CD1c-positive myeloid dendritic cell (primary cell): ENCODE data around the gene TTF1.
"Not testable (repeated sequence)": the region's sequence is repeated elsewhere in the genome, so short reads cannot be mapped to it uniquely, and the experiment has no call there.

Experiments
- DNase-seq: peaks from one replicate; pipeline ENCODE4 v3.0.0-alpha.2; 2016; ENCODE audit errors: extremely low spot score

The TTF1 gene

GRCh38 chr9:132411091-132411508 is 4.5 kb upstream of the TTF1 start:
- peak; percentile 50 for DNase-seq

GRCh38 chr9:132410642-132411041 is 4.0 kb upstream of the TTF1 start:
- no peak for DNase-seq

- peak; percentile 58 for DNase-seq
Observed at GRCh38 chr9:132409828-132410528, 3.3 kb upstream of the TTF1 start, which contains the start of gene CFAP77. Gene CFAP77 (plus strand): TSS chr9:132410211. CDS start chr9:132410272, 61 bp downstream.

GRCh38 chr9:132408521-132408920 is 1.9 kb upstream of the TTF1 start:
- DNase-seq, result no peak

- DNase-seq, result no peak
Observed at GRCh38 chr9:132407196-132407595, 556 bp upstream of the TTF1 start.

GRCh38 chr9:132404228-132404881 is 2.3 kb downstream of the TTF1 start:
- no peak for DNase-seq

GRCh38 chr9:132401824-132402223 is 4.8 kb downstream of the TTF1 start:
- no peak for DNase-seq

GRCh38 chr9:132395560-132395959 is 11.1 kb downstream of the TTF1 start:
- DNase-seq, result no peak

GRCh38 chr9:132391449-132391848 is 15.2 kb downstream of the TTF1 start:
- no peak for DNase-seq

GRCh38 chr9:132390966-132391365 is 15.7 kb downstream of the TTF1 start:
- DNase-seq, result no peak

- no peak for DNase-seq
Observed at GRCh38 chr9:132387133-132387532, 19.5 kb downstream of the TTF1 start.

- DNase-seq, result no peak
Observed at GRCh38 chr9:132384376-132384775, 22.3 kb downstream of the TTF1 start.

GRCh38 chr9:132383462-132383883 is 23.2 kb downstream of the TTF1 start:
- DNase-seq, result peak; percentile 7

GRCh38 chr9:132381966-132382541 is 24.6 kb downstream of the TTF1 start:
- peak; percentile 70 for DNase-seq

- not testable (repeated sequence) for DNase-seq
Observed at GRCh38 chr9:132378416-132378815, 28.2 kb downstream of the TTF1 start.

GRCh38 chr9:132377769-132378168 is 28.9 kb downstream of the TTF1 start:
- DNase-seq, result not testable (repeated sequence)

- peak; percentile 75 for DNase-seq
Observed at GRCh38 chr9:132372177-132373095, 34.2 kb downstream of the TTF1 start.

- no peak for DNase-seq
Observed at GRCh38 chr9:132370592-132370991, 36.0 kb downstream of the TTF1 start.

GRCh38 chr9:132369421-132369820 is 37.2 kb downstream of the TTF1 start:
- no peak for DNase-seq

- no peak for DNase-seq
Observed at GRCh38 chr9:132367613-132368313, 38.9 kb downstream of the TTF1 start.

- DNase-seq, result peak; percentile 43
Observed at GRCh38 chr9:132366481-132366880, 40.2 kb downstream of the TTF1 start.
